GM21576 (cell line): ENCODE results near the gene TAMM41.
"Not testable (repeated sequence)": the region's sequence is repeated elsewhere in the genome, so short reads cannot be mapped to it uniquely, and the experiment has no call there.

Experiments
- ATAC-seq: cut with Tn5 transposase; IDR thresholded peaks from one replicate; pipeline ENCODE4 v1.9.1; 2021; ENCODE audit warnings: mild to moderate bottlenecking, moderate library complexity; ENCODE audit not compliant: unreplicated experiment

TAMM41 gene

DNA sequence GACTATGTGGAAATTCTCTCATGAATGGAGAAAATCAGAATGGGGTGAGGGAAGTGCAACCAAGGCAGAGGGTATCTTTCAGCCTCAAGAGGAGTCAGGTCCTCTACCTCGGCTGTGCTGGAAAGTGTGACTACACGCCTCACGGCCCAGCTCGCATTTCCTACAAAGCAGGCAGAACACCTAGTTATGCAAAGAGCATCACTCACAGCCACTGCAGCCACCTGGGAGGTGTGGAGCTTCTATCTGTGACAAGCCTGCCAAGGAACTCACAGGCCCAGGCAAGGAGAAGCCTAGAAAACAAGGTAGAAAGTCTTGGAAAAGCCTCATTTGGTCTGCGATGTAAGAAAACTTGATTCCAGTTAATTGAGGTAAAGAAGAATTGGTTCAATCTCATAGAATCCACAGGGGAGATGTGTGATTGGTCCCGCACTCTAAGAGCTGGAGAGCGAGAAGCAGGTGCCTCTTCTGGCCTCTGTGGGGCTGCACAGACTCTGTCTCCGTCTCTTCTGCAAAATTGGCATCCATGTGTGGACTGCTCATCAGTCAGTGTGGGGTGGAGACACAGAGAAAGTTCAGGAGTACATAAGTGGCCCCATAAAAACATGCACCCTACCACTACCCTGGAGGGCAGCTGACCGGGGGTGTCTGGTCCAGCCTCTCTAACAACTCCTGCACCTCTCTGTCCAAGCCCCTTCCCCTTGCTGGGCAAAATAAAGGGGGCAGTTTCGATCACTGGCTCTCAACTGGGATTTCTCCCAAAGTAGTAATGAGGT, 76.8 kb downstream of the TAMM41 start:
- ATAC-seq, result no peak

DNA sequence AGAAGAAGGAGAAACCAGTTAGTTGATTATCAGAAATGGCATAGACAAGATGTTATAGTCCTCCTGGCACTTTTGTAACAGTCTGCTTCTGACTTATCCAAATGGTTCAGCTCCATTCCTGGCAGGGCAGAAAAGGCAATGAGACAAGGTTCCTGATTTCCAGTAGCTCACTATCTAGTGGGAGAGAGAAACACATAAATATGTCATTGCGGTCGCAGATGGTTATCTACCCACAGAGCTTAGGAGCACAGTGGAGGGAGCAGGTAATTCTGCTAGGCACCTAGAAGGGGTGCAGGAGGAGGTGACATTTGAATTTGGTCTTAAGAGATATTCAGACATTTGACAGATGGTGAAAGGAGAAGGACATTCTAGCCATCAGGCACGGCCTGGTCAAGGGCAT, 78.1 kb downstream of the TAMM41 start:
- no peak for ATAC-seq

DNA sequence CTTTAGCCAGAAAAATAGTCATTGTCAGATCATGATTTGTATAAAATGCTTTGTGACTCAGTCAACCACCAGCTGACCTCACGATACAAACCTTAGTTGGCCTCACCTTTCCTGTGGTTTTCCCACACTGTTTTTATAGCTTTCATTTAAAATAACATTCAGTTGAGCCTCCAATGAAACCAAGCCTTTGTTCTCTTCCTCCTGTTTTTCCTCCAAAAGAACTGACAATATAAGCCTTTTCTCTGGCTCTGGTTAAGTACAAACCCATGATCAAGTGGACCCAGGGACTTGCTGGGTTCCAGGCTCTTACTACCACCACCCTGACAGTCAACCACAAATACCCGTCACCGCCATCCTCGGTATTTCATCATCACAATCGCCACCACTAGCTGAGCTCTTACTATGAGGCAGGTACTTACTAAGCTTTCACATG, 81.7 kb downstream of the TAMM41 start:
- ATAC-seq, result no peak

DNA sequence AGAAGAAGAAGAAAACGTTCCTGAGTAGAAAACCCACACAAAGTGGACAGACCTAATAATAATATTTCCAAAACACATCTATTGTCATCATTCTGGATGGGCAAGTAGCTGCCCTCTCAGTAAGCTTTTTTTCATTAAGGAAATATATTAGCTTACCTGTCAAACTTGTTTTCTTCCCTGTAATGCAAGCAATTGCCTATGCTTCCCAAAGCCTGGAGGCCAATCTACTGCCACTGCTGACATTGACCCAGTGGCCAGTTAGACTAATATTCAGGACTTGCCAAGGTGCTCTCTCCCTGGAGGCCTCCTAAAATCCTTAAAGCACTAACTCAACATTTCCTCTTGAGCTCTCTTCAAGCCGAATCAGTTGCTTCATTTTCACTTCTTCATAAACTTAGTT, 86.7 kb downstream of the TAMM41 start:
- no peak for ATAC-seq

DNA sequence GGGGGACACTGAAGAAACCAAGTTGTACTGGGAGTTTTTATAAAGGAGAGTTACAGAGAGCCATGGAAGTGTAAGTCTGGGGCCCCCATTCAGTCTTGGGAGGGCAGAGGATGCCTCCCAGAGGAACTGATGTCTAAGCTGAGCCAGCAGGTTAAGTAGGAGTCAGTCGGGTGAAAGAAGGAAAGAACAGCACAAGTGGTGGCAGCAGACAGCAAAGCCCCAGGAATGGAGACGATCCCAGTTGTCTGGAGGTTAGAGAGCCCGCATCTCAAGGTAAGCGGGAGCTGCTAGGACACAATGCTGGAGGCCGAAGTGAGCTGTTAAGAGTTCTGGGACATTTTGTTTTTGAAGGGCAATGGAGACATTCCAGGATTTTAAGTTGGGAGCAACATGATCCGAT, 88.8 kb downstream of the TAMM41 start:
- no peak for ATAC-seq

DNA sequence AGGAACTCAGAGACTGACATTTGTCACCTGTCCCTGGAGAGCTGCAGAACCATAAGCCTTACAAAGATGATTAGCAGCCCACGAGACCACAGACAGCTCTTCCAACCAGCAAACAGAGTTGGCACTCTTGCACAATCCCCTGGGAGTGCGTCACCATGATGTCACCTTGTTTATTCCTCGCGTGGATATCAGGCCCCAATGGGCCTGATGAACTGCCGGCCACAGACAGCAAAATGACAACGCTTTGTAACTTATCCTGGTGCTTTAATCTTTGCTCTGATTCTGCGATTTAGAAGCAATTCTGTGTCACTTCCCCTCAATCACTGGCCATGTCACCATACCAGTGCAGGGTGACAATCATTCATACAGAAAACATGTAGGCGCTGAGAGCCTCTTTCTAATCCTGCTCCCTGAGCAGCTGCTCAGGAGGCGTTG, 89.2 kb downstream of the TAMM41 start:
- no peak for ATAC-seq

DNA sequence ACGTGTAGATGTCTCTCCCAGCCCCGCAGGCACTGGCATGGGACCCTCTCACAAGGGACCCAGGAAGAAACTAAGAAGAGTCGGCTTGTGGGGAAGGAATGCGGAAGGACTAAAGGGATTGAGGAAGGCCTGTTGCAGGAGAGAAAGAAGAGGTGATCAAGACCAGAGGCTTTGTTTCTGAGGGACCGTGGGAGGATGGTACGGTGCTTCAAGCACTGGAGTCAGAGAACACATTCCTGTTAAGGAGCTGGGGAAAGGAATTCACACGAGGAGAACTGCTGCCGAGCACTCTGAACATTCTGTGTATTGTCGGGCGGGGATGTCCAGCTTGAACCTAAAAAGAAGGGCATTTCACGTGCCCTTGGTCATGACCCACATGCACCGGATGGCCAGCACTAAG, 91.4 kb downstream of the TAMM41 start:
- ATAC-seq, result no peak

DNA sequence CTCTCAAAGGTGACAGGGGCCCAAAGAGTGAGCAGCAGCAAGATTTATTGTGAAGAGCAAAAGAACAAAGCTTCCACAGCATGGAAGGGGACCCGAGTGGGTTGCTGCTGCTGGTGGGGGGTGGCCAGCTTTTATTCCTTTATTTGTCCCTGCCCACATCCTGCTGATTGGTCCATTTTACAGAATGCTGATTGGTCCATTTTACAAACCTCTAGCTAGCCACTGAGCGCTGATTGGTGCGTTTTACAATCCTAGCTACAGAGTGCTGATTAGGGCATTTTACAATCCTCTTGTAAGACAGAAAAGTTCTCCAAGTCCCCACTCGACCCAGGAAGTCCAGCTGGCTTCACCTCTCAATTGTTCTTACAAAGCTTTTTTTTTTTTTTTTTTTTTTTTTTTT, 94.4 kb downstream of the TAMM41 start:
- ATAC-seq, result not testable (repeated sequence)

DNA sequence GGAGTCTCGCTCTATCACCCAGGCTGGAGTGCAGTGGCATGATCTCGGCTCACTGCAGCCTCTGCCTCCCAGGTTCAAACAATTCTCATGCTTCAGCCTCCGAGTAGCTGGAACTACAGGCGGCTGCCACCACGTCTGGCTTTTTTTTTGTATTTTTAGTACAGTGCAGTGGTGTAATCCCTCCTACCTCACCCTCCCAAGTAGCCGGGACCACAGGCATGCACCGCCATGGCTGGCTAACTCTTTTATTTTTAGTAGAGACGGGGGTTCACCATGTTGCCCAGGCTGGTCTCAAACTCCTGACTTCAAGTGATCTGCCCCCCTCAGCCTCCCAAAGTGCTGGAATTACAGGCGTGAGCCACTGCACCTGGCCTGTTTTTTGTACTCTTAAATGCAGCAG, 98.4 kb downstream of the TAMM41 start:
- not testable (repeated sequence) for ATAC-seq
